GM12891 (cell line): Measurements from ENCODE around the gene RNF151.
"Not testable (repeated sequence)": the region's sequence is repeated elsewhere in the genome, so short reads cannot be mapped to it uniquely, and the experiment has no call there.

ENCODE experiments used
- POLR2A ChIP-seq: IDR thresholded peaks from 2 replicates; pipeline ENCODE4 v1.6.1; 2011; ENCODE audit warnings: low read depth, low read length, control low read depth
- POLR2AphosphoS5 ChIP-seq: IDR thresholded peaks from 2 replicates; pipeline ENCODE4 v1.6.1; 2011; ENCODE audit warnings: low read depth, low read length, control low read depth
- TAF1 ChIP-seq: IDR thresholded peaks from 2 replicates; pipeline ENCODE4 v1.6.1; 2011; ENCODE audit warnings: low read depth, low read length, control low read depth

DNA sequence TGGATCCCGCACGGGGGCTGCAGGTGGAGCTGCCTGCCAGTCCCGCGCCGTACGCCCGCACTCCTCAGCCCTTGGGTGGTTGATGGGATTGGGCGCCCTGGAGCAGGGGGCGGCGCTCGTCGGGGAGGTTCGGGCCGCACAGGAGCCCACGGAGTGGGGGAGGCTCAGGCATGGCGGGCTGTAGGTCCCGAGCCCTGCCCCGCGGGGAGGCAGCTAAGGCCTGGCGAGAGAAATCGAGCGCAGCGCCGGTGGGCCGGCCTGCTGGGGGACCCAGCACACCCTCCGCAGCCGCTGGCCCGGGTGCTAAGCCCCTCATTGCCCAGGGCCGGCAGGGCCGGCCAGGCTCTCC is 8.5 kb upstream of the RNF151 start:
- not testable (repeated sequence) for TF ChIP-seq TAF1, POLR2AphosphoS5, POLR2A
